Measurements from ENCODE around the gene PDE4D.

Gene PDE4D

GRCh38 chr5:59097116-59097515 lies 796.4 kb downstream of the PDE4D start:
- Histone ChIP-seq H3K36me3 (ENCODE audit: control insufficient read depth in 1 of 2, insufficient read depth in 2 of 2, low read length in 2 of 2) (no peaks in the 10 kb centered on the region), H3K4me3 (ENCODE audit: low read depth in 1 of 2, low read length in 2 of 2) (no peak overlapping the region), H3K27ac (ENCODE audit: low read length) (peak overlapping the region; percentile 24), H3K9me3 (ENCODE audit: control insufficient read depth in 1 of 2, low read length in 2 of 2) (no peaks in the 10 kb centered on the region), H3K4me1 (ENCODE audit: control insufficient read depth in 1 of 2, insufficient read depth in 2 of 2, low read length in 2 of 2) (peaks cover 0 to 15% of the 10 kb centered on the region in 2 donors), H3K27me3 (ENCODE audit: low read depth, low read length) (no peaks in the 10 kb centered on the region)

DNA sequence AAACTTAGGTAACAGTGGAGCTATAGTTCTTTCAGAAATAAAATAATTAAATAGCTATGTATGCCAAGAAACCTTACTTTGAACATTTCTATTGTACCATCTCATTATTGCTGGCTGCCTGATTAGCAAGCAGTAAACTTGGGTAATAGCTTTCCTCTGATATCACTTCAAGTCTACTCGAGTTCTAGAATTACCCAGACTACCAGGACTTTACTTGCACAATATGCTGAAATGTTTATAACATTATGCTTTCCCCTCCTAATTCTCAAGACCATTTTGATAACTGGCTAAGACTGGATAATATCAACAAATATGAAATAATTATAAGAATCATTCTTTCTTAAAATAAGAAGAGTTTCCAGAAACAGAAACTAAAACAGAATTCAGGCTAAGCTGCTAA lies 798.0 kb downstream of the PDE4D start:
- Histone ChIP-seq H3K27ac (ENCODE audit: low read length) (peak overlapping the region; percentile 3), H3K36me3 (ENCODE audit: control insufficient read depth in 1 of 2, insufficient read depth in 2 of 2, low read length in 2 of 2) (no peaks in the 10 kb centered on the region), H3K4me3 (ENCODE audit: low read depth in 1 of 2, low read length in 2 of 2) (peak overlapping the region in 1 of 2 donors; percentile 5), H3K9me3 (ENCODE audit: control insufficient read depth in 1 of 2, low read length in 2 of 2) (no peaks in the 10 kb centered on the region), H3K27me3 (ENCODE audit: low read depth, low read length) (no peaks in the 10 kb centered on the region), H3K4me1 (ENCODE audit: control insufficient read depth in 1 of 2, insufficient read depth in 2 of 2, low read length in 2 of 2) (peaks cover 0 to 15% of the 10 kb centered on the region in 2 donors)

- H3K4me3 ChIP-seq (ENCODE audit: low read depth in 1 of 2, low read length in 2 of 2): no peak overlapping the region
Observed at GRCh38 chr5:59094864-59095263, 798.7 kb downstream of the PDE4D start.

DNA sequence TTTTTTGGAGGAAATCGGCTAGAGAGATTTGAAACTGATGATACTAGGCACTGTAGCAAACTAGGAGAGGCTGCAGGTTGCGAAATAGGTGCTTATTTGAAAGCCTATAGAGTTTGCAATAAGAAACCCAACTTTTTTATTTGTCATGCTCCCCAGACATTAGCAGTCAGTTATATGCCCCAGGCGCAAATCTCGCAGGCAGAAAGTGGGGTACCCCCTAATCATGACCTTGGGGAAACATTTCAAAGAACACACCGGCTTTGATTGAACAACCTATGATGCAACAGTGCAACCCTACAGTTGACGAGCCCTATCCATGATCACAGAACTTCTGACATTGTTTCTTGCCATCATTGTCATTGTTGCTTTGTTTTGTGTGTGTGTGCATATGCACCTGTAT lies 800.2 kb downstream of the PDE4D start:
- Histone ChIP-seq H3K4me1 (ENCODE audit: control insufficient read depth in 1 of 2, insufficient read depth in 2 of 2, low read length in 2 of 2) (peaks cover 0 to 15% of the 10 kb centered on the region in 2 donors), H3K36me3 (ENCODE audit: control insufficient read depth in 1 of 2, insufficient read depth in 2 of 2, low read length in 2 of 2) (no peaks in the 10 kb centered on the region), H3K27me3 (ENCODE audit: low read depth, low read length) (no peaks in the 10 kb centered on the region), H3K27ac (ENCODE audit: low read length) (peak overlapping the region; percentile 24), H3K4me3 (ENCODE audit: low read depth in 1 of 2, low read length in 2 of 2) (peak overlapping the region; percentile 47 to 55), H3K9me3 (ENCODE audit: control insufficient read depth in 1 of 2, low read length in 2 of 2) (no peaks in the 10 kb centered on the region)

More at GRCh38 chr5:59094864-59095263, 798.7 kb downstream of the PDE4D start:
- Histone ChIP-seq H3K27me3 (ENCODE audit: low read depth, low read length) (no peaks in the 10 kb centered on the region), H3K4me1 (ENCODE audit: control insufficient read depth in 1 of 2, insufficient read depth in 2 of 2, low read length in 2 of 2) (peaks cover 0 to 15% of the 10 kb centered on the region in 2 donors), H3K36me3 (ENCODE audit: control insufficient read depth in 1 of 2, insufficient read depth in 2 of 2, low read length in 2 of 2) (no peaks in the 10 kb centered on the region), H3K9me3 (ENCODE audit: control insufficient read depth in 1 of 2, low read length in 2 of 2) (no peaks in the 10 kb centered on the region), H3K27ac (ENCODE audit: low read length) (peak overlapping the region; percentile 3)

DNA sequence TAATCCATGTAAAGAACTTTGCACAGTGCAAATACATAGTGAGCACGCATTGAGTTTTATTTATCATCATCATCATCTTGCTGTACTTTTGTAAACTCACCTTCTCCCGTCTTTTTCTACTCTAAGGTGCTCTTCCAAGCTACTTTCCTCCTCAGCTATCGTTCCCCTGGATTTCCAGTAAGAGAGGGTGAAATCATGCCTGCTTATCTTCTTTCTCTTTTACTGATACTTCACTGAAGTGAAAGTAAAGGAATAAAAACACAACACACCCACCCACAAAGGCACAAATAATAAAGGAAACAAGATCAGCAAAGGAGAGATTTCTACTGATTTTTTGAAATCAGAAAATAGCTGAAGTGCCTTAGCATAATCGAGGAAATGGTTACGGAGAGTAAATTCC lies 800.8 kb downstream of the PDE4D start:
- Histone ChIP-seq H3K27ac (ENCODE audit: low read length) (peak overlapping the region; percentile 24), H3K9me3 (ENCODE audit: control insufficient read depth in 1 of 2, low read length in 2 of 2) (no peaks in the 10 kb centered on the region), H3K36me3 (ENCODE audit: control insufficient read depth in 1 of 2, insufficient read depth in 2 of 2, low read length in 2 of 2) (no peaks in the 10 kb centered on the region), H3K4me3 (ENCODE audit: low read depth in 1 of 2, low read length in 2 of 2) (peak overlapping the region; percentile 47 to 55), H3K4me1 (ENCODE audit: control insufficient read depth in 1 of 2, insufficient read depth in 2 of 2, low read length in 2 of 2) (peaks cover 0 to 13% of the 10 kb centered on the region in 2 donors), H3K27me3 (ENCODE audit: low read depth, low read length) (no peaks in the 10 kb centered on the region)

- Histone ChIP-seq H3K36me3 (ENCODE audit: control insufficient read depth in 1 of 2, insufficient read depth in 2 of 2, low read length in 2 of 2) (no peaks in the 10 kb centered on the region), H3K9me3 (ENCODE audit: control insufficient read depth in 1 of 2, low read length in 2 of 2) (no peaks in the 10 kb centered on the region), H3K27me3 (ENCODE audit: low read depth, low read length) (no peaks in the 10 kb centered on the region), H3K27ac (ENCODE audit: low read length) (no peak overlapping the region), H3K4me3 (ENCODE audit: low read depth in 1 of 2, low read length in 2 of 2) (no peak overlapping the region), H3K4me1 (ENCODE audit: control insufficient read depth in 1 of 2, insufficient read depth in 2 of 2, low read length in 2 of 2) (peaks cover 0 to 6% of the 10 kb centered on the region in 2 donors)
Observed at GRCh38 chr5:59091965-59092364, 801.6 kb downstream of the PDE4D start.

DNA sequence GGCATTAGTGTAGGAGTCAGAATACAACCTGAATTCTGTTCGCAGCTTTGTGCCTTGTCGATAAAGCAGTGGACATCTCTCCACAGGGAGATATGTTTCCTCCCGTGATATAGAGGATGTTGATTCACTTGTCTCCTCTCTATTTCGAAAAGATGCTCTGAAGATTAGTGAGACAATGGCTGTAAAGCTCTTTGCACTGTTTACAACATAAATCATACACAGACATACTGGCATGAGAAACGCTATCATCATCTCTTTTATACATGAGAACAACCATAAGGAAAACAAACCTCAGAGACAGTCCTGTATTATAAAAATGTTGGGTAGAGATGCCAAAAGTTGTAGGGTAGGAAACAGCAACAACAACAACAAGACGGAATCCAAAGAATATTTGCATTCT lies 803.2 kb downstream of the PDE4D start:
- H3K4me3 ChIP-seq (ENCODE audit: low read depth in 1 of 2, low read length in 2 of 2): no peak overlapping the region
- H3K27ac ChIP-seq (ENCODE audit: low read length): no peak overlapping the region

DNA sequence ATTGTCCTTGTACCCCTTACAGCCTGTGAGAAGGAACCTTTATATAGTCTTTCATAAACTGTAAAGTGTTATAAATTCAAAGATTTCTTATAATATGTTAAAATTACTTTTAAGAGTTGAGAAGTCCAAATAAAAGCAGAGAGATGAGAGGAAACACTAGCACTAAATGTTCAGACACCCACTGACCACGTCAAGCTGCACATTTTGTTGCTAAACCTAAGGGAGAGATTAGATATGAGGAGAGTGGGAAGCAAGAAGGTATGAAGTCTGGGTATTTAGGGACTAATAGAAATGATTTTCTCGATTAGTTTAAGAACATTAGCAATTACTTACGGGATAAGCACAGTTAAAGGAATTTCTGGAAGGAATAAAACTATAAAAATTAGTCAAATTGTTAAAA lies 803.8 kb downstream of the PDE4D start:
- Histone ChIP-seq H3K27me3 (ENCODE audit: low read depth, low read length) (no peaks in the 10 kb centered on the region), H3K4me3 (ENCODE audit: low read depth in 1 of 2, low read length in 2 of 2) (no peak overlapping the region), H3K4me1 (ENCODE audit: control insufficient read depth in 1 of 2, insufficient read depth in 2 of 2, low read length in 2 of 2) (peaks cover 0 to 6% of the 10 kb centered on the region in 2 donors), H3K9me3 (ENCODE audit: control insufficient read depth in 1 of 2, low read length in 2 of 2) (no peaks in the 10 kb centered on the region), H3K36me3 (ENCODE audit: control insufficient read depth in 1 of 2, insufficient read depth in 2 of 2, low read length in 2 of 2) (no peaks in the 10 kb centered on the region), H3K27ac (ENCODE audit: low read length) (no peak overlapping the region)

More for the DNA sequence above, 803.2 kb downstream of the PDE4D start:
- H3K27me3 ChIP-seq (ENCODE audit: low read depth, low read length): no peaks in the 10 kb centered on the region
- no peaks in the 10 kb centered on the region for H3K36me3 ChIP-seq (ENCODE audit: control insufficient read depth in 1 of 2, insufficient read depth in 2 of 2, low read length in 2 of 2)
- H3K4me1 ChIP-seq (ENCODE audit: control insufficient read depth in 1 of 2, insufficient read depth in 2 of 2, low read length in 2 of 2): peaks cover 0 to 6% of the 10 kb centered on the region in 2 donors
- no peaks in the 10 kb centered on the region for H3K9me3 ChIP-seq (ENCODE audit: control insufficient read depth in 1 of 2, low read length in 2 of 2)

- Histone ChIP-seq H3K36me3 (ENCODE audit: control insufficient read depth in 1 of 2, insufficient read depth in 2 of 2, low read length in 2 of 2) (no peaks in the 10 kb centered on the region), H3K27me3 (ENCODE audit: low read depth, low read length) (no peaks in the 10 kb centered on the region), H3K27ac (ENCODE audit: low read length) (no peak overlapping the region), H3K4me1 (ENCODE audit: control insufficient read depth in 1 of 2, insufficient read depth in 2 of 2, low read length in 2 of 2) (peaks cover 0 to 6% of the 10 kb centered on the region in 2 donors), H3K9me3 (ENCODE audit: control insufficient read depth in 1 of 2, low read length in 2 of 2) (no peaks in the 10 kb centered on the region), H3K4me3 (ENCODE audit: low read depth in 1 of 2, low read length in 2 of 2) (no peak overlapping the region)
Observed at GRCh38 chr5:59088546-59088945, 805.0 kb downstream of the PDE4D start.

- no peaks in the 10 kb centered on the region for H3K27me3 ChIP-seq (ENCODE audit: low read depth, low read length)
- H3K4me3 ChIP-seq (ENCODE audit: low read depth in 1 of 2, low read length in 2 of 2): no peak overlapping the region
- no peaks in the 10 kb centered on the region for H3K36me3 ChIP-seq (ENCODE audit: control insufficient read depth in 1 of 2, insufficient read depth in 2 of 2, low read length in 2 of 2)
- no peaks in the 10 kb centered on the region for H3K4me1 ChIP-seq (ENCODE audit: control insufficient read depth in 1 of 2, insufficient read depth in 2 of 2, low read length in 2 of 2)
- no peak overlapping the region for H3K27ac ChIP-seq (ENCODE audit: low read length)
- H3K9me3 ChIP-seq (ENCODE audit: control insufficient read depth in 1 of 2, low read length in 2 of 2): no peaks in the 10 kb centered on the region
Observed at GRCh38 chr5:59086024-59086423, 807.5 kb downstream of the PDE4D start.

GRCh38 chr5:59081693-59082092 lies 811.8 kb downstream of the PDE4D start:
- H3K9me3 ChIP-seq (ENCODE audit: control insufficient read depth in 1 of 2, low read length in 2 of 2): no peaks in the 10 kb centered on the region
- H3K27ac ChIP-seq (ENCODE audit: low read length): no peak overlapping the region
- H3K36me3 ChIP-seq (ENCODE audit: control insufficient read depth in 1 of 2, insufficient read depth in 2 of 2, low read length in 2 of 2): no peaks in the 10 kb centered on the region
- no peaks in the 10 kb centered on the region for H3K27me3 ChIP-seq (ENCODE audit: low read depth, low read length)
- no peak overlapping the region for H3K4me3 ChIP-seq (ENCODE audit: low read depth in 1 of 2, low read length in 2 of 2)
- no peaks in the 10 kb centered on the region for H3K4me1 ChIP-seq (ENCODE audit: control insufficient read depth in 1 of 2, insufficient read depth in 2 of 2, low read length in 2 of 2)
